NCI-H345 treated with DMSO at 0.1 percent for 48 hours (cell line): ENCODE results near the gene ATP8B2.

Experiments
- DNase-seq: peaks from one replicate; lab custom pipeline; 2025; ENCODE audit not compliant: unreplicated experiment; lab: John Stamatoyannopoulos, UW

Gene ATP8B2

GRCh38 chr1:154391086-154391770 is 65.9 kb downstream of the ATP8B2 start:
- DNase-seq, result no peak

- no peak for DNase-seq
These were observed 72.8 kb downstream of the ATP8B2 start for GRCh38 chr1:154398141-154398540.

GRCh38 chr1:154398678-154399077 is 73.4 kb downstream of the ATP8B2 start:
- no peak for DNase-seq

GRCh38 chr1:154400381-154400801 is 75.1 kb downstream of the ATP8B2 start:
- DNase-seq, result no peak
